DMS79 (cell line): ENCODE data around the gene SYNJ1.
A peak's percentile ranks its signal among the peaks of the same experiment; 100 is the strongest.
"Not testable (repeated sequence)": the region's sequence is repeated elsewhere in the genome, so short reads cannot be mapped to it uniquely, and the experiment has no call there.

Experiments used
- DNase-seq: peaks from one replicate; lab custom pipeline; 2025; lab: John Stamatoyannopoulos, UW

The SYNJ1 gene

DNA sequence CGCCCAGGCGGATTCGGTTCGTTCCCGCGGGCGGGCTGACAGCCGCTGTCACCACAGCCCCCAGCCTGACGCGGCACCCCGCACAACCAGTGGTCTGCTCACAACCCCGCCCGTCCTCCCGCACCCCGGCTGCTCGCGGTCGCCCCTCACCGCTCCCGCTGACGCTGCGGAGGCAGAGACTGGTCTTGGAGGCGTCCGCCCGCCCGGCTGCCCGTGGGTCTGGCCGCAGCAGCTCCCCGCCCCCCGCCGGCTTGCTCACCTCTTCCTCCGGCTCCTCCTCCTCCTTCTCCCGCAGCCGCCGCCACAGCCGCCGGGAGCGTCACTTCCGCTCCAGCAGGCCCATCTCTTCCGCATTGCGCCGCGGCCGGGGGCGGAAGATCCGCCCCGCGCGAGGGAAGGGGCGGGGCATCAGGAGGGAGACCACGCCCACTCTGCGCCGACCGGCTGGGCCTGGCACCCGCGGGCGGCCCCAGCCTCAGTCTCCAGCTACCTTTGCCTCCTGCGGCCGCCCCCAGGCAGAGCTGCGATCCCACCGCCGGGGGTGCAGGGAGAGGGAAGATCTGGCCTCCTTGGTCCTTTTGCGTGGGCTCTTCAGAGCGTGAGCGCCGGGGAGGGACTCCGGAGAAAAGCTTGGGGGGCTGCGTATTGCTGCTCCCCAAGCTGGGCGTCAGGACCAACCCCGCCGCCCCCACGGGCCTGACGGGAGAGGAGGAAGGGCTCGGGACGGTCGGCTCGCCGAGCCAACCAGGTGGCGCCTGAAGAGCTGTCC, at the start of gene SYNJ1:
Gene SYNJ1 (minus strand): TSS at position 327 of the 769 bp plus-strand sequence. CDS start 1,118 bp downstream, outside the sequence.
- peak; percentile 81 for DNase-seq

DNA sequence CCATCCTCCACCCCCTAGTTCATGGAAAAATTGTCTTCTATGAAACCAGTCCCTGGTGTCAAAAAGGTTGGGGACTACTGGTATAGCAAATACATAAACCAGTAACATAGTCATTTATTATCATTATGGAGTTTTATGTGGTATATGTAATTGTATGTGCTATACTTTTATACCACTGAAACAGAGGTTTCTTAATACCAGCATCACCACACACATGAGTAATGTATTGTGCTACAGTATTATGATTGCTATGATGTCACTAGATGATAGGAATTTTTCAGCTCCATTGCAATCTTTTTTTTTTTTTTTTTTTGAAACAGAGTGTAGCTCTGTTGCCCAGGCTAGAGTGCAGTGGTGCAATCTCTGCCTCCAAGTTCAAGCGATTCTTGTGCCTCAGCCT, 49.5 kb upstream of the SYNJ1 start:
- no peak for DNase-seq

- DNase-seq: no peak
Measured at GRCh38 chr21:32776743-32777142, 48.9 kb upstream of the SYNJ1 start.

DNA sequence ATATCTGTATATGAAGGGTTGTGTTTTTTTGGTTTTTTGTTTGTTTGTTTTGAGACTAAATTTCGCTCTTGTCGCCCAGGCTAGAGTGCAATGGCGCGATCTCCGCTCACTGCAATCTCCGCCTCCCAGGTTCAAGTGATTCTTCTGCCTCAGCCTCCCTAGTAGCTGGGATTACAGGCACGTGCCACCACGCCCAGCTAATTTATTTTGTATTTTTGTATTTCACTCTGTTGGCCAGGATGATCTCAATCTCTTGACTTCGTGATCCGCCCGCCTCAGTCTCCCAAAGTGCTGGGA, 45.2 kb upstream of the SYNJ1 start:
- not testable (repeated sequence) for DNase-seq

- DNase-seq: no peak
Measured at GRCh38 chr21:32772281-32773047, 44.7 kb upstream of the SYNJ1 start.

- peak; percentile 49 for DNase-seq
Measured at GRCh38 chr21:32770871-32771523, 43.2 kb upstream of the SYNJ1 start.

DNA sequence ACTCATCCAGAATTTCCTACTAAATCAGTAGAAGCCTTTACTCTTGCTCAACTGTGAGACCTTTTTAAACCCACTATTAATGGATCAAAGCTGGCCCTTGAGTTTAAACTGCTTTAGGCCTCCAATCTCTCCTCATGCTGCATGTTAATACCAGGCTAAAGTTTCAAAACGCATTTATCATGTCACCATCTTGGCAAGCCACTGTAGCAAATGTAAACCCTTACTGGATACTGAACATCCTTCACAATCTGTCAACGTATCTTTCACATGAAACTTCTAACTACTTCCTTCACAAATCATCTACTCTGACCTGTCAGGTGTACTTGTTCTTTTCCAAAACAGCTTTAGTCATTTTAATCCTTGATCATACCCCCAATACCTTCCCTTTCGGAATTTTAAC, 40.7 kb upstream of the SYNJ1 start:
- no peak for DNase-seq

DNA sequence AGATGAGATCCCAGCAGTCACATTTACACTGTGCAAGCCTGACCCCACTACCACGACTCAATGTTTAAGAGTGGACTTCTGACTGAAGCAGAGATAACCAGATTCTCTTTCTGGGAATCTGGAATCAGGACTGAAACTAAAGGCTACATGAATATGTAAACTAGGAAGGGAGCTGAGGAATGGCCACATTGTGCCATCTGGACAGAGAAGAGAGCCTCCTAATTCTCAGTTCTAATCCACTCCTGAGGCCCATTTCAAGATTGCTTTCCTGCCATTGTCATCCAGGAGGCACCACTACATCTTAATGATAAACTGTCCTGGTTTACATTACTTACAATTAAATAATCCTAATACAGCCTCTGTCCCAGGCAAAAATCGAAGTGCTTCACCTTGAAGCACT, 37.2 kb upstream of the SYNJ1 start:
- DNase-seq: no peak

GRCh38 chr21:32764186-32764585, 36.4 kb upstream of the SYNJ1 start:
- no peak for DNase-seq

DNA sequence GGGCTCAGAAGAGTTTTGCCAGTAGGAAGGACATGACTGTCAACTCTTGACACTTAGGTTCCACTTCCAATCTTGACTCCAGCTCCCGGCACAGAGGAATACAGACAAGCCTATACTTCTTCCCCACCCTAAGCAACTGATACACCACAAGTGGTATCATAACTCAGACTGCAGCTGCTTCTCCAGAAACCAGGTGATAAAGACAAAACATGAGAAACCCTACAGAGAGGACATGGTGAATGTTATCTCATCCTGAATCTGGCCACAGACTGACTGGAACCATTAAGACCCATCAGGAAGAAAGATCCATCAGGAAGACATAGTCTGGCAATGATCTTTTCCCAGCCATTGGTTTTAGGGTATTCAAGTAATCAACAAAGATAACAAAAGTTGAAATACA, 30.0 kb upstream of the SYNJ1 start:
- no peak for DNase-seq

DNA sequence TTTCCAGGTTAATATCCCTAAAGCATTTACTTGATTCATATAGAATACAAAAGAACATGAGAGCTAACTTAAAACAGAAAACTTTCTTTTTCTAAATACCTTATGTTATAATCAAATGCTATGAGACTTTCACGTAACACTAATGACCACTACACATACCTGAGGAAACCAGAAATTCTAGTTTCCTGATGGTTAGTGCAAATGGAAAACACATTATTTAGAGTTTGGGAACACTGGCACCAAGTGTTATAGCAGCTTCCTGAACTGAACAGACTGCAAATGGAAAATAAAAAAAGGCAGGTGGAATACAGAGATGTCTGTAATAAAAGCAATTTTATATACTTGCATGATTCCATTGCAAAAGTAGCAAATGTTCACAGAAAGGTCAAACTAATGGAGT, 28.3 kb upstream of the SYNJ1 start:
- DNase-seq: no peak

GRCh38 chr21:32753818-32754585, 26.2 kb upstream of the SYNJ1 start:
- no peak for DNase-seq

DNA sequence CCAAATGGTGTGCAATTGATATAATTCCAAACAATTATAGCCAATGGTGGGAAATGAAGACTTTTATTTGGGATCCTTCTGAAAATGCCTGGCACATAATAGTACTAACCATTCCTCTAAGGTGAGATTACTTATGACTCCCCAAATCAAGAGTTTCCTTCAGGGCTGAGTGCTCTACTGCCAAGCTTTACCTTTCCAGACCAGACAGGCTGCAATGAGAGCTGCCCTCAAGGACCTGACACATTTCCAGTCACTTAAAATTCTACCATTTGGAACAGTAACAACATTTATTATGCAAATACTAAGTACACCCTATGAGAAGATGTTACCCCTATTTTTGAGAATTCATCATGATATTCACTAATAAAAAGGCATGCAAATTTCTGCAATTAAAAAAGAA, 22.6 kb upstream of the SYNJ1 start:
- no peak for DNase-seq

GRCh38 chr21:32749662-32750061, 21.8 kb upstream of the SYNJ1 start:
- no peak for DNase-seq

GRCh38 chr21:32748529-32748928, 20.7 kb upstream of the SYNJ1 start:
- DNase-seq: no peak

DNA sequence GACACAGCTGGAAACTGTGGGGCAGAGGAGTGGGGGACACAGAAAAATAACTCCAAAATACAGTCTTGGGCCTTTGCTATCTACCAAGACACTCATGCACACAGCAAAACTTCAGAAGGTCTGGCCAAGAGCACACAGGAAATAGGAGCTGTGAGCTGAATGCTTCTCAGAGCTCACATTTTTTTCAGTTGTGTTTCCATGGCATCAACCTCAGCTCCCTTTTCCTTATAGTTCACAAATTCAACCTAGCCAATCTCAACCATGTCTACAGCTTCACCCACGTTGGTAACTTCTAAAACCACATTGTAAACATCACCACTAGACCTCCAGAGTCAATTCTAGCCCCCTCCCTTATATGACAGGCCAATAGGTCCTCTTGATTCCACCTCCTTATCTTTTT, 19.6 kb upstream of the SYNJ1 start:
- DNase-seq: no peak

- not testable (repeated sequence) for DNase-seq
Measured at GRCh38 chr21:32746711-32747110, 18.9 kb upstream of the SYNJ1 start.

DNA sequence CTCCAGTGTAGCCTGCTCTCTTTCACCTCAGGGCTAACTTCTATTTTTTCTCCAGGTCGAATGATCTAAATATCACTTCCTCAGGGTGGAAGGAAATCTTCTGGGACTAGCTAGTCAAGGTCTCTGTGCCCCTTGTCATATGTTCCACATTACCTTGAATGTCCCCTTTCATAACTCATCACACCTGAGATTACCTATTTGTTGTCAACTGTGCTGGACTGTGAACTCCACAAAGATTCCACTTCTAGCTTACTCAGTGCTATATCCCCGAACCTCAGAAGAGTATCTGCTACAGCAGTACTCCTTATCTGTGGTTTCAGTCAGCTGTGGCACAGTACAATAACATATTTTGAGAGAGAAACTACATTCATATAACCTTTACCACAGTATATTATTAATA, 14.6 kb upstream of the SYNJ1 start:
- no peak for DNase-seq

DNA sequence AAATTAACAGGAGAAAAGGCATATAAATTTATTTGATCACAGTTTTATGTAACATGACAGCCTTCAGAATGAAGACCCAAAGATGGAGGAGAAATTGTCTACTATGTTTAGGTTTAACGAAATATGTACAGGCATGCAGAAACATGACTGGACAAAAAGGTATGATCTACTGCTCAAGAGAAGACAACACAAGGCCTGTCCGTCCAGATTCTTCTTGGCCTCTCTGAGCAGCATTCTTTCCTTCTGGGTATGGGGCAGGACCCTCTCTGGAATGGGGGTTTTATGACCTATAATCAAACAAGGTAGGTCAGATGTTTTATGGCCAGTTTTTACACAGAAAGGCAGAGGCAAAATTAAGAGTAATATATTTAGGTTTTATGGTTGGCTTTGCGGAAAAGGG, 13.5 kb upstream of the SYNJ1 start:
- DNase-seq: no peak

DNA sequence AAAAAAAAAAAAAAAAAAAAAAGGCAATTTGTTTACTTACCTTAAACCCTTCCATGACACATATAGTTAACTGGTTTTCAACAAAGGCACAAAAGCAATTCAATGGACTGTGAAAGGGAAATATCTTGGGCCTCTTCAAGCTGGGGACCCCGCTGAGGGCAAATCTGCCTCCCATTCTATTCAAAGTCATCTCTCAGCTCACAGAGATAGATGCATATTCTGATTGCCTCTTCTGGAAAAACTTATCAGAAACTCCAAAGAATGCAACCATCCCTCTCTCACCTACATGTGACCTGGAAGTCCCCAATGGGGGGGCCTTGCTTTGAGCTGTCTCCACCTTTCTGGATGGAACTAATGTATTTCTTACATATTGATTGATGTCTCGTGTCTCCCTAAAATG, 12.1 kb upstream of the SYNJ1 start:
- DNase-seq: no peak

- DNase-seq: not testable (repeated sequence)
Measured at GRCh38 chr21:32736083-32736482, 8.3 kb upstream of the SYNJ1 start.

GRCh38 chr21:32735524-32735923, 7.7 kb upstream of the SYNJ1 start:
- DNase-seq: no peak
